ENCODE measurements around the gene TMEM165.

DNA sequence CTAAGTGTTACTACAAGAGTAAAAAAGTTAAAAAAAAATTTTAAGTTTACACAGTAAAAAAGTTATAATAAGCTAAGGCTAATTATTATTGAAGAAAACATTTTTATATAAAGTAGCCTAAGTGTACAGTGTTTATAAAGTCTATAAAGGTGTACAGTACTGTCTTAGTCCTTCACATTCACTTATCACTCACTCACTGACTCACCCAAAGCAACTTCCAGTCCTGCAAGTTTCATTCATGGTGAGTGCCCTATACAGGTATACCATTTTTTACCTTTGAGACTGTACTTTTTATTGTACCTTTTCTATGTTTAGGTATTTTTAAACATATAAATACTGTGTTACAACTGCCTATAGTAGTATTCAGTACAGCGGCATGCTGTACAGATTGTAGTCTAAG lies 74.2 kb downstream of the TMEM165 start:
- TF ChIP-seq NFYB (IDR thresholded peaks at IDR 0.05; ENCODE audit: extremely low read depth, insufficient read length) (no peak), RCOR1 (IDR thresholded peaks at IDR 0.05; ENCODE audit: borderline replicate concordance in 1 of 2, low read depth in 2 of 2, low read length in 2 of 2) (no peak), MEF2D (tag; conservative IDR thresholded peaks at IDR 0.05; ENCODE audit: low read depth) (no peak), HDGF (IDR thresholded peaks at IDR 0.05) (no peak), JUN (IDR thresholded peaks at IDR 0.05; ENCODE audit: borderline replicate concordance, low read depth, low read length) (no peak), JUN (CRISPR knock-in tag; IDR thresholded peaks at IDR 0.05; ENCODE audit: borderline replicate concordance) (no peak), PCBP1 (IDR thresholded peaks at IDR 0.05; ENCODE audit: low read depth, low read length, poor library complexity, severe bottlenecking) (no peak), TCF7L2 (IDR thresholded peaks at IDR 0.05; ENCODE audit: low read depth, low read length) (no peak), POLR3A (IDR thresholded peaks at IDR 0.05; ENCODE audit: borderline replicate concordance, extremely low read depth, insufficient read depth, insufficient read length) (no peak), SMARCB1 (IDR thresholded peaks at IDR 0.05; ENCODE audit: insufficient read length, low read depth) (no peak)
- TF ChIP-seq, protein P1, sequence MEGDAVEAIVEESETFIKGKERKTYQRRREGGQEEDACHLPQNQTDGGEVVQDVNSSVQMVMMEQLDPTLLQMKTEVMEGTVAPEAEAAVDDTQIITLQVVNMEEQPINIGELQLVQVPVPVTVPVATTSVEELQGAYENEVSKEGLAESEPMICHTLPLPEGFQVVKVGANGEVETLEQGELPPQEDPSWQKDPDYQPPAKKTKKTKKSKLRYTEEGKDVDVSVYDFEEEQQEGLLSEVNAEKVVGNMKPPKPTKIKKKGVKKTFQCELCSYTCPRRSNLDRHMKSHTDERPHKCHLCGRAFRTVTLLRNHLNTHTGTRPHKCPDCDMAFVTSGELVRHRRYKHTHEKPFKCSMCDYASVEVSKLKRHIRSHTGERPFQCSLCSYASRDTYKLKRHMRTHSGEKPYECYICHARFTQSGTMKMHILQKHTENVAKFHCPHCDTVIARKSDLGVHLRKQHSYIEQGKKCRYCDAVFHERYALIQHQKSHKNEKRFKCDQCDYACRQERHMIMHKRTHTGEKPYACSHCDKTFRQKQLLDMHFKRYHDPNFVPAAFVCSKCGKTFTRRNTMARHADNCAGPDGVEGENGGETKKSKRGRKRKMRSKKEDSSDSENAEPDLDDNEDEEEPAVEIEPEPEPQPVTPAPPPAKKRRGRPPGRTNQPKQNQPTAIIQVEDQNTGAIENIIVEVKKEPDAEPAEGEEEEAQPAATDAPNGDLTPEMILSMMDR (IDR thresholded peaks at IDR 0.05 in 2 of 3, conservative IDR thresholded peaks at IDR 0.05 in 1 of 3; ENCODE audit: insufficient read depth in 2 of 3, low read depth in 1 of 3, low read length in 3 of 3), result no peak
- TF ChIP-seq, protein P2, sequence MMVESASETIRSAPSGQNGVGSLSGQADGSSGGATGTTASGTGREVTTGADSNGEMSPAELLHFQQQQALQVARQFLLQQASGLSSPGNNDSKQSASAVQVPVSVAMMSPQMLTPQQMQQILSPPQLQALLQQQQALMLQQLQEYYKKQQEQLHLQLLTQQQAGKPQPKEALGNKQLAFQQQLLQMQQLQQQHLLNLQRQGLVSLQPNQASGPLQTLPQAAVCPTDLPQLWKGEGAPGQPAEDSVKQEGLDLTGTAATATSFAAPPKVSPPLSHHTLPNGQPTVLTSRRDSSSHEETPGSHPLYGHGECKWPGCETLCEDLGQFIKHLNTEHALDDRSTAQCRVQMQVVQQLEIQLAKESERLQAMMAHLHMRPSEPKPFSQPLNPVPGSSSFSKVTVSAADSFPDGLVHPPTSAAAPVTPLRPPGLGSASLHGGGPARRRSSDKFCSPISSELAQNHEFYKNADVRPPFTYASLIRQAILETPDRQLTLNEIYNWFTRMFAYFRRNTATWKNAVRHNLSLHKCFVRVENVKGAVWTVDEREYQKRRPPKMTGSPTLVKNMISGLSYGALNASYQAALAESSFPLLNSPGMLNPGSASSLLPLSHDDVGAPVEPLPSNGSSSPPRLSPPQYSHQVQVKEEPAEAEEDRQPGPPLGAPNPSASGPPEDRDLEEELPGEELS (CRISPR knock-in tag; IDR thresholded peaks at IDR 0.05; ENCODE audit: borderline replicate concordance), result no peak
- TF ChIP-seq, protein P3, sequence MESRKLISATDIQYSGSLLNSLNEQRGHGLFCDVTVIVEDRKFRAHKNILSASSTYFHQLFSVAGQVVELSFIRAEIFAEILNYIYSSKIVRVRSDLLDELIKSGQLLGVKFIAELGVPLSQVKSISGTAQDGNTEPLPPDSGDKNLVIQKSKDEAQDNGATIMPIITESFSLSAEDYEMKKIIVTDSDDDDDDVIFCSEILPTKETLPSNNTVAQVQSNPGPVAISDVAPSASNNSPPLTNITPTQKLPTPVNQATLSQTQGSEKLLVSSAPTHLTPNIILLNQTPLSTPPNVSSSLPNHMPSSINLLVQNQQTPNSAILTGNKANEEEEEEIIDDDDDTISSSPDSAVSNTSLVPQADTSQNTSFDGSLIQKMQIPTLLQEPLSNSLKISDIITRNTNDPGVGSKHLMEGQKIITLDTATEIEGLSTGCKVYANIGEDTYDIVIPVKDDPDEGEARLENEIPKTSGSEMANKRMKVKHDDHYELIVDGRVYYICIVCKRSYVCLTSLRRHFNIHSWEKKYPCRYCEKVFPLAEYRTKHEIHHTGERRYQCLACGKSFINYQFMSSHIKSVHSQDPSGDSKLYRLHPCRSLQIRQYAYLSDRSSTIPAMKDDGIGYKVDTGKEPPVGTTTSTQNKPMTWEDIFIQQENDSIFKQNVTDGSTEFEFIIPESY (CRISPR knock-in tag; IDR thresholded peaks at IDR 0.05), result no peak
